HG02798 (cell line): Measurements from ENCODE around the gene CACNB3.

ENCODE experiments used
- ATAC-seq: cut with Tn5 transposase; IDR thresholded peaks from one replicate; pipeline ENCODE4 v1.9.1; 2021; ENCODE audit warnings: mild to moderate bottlenecking; ENCODE audit not compliant: unreplicated experiment, poor library complexity

CACNB3 gene

DNA sequence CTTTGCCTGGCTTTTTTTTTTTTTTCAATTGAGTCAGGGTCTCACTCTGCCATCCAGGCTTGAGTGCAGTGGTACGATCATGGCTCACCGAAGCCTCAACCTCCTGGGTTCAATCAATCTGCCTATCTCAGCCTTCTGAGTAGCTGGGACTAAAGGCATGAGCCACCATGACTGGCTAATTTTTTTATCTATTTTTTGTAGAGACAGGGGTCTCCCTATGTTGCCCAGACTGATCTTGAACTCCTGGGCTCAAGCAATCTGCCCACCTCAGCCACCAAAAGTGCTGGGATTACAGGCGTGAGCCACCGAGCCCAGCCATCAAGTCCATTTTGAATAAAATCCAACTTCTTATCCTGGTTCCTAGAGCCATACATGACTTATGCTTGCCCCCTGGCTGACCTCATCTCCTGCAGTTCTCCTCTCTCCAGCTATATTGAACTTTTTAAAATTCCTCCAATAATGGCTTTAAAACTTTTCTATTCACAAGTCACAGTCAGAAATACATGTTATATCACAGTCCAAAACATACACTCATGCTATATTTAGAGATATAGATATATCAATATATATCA, 57.7 kb downstream of the CACNB3 start:
- ATAC-seq = no peak
